Measurements from ENCODE around the gene TMEM229A.

DNA sequence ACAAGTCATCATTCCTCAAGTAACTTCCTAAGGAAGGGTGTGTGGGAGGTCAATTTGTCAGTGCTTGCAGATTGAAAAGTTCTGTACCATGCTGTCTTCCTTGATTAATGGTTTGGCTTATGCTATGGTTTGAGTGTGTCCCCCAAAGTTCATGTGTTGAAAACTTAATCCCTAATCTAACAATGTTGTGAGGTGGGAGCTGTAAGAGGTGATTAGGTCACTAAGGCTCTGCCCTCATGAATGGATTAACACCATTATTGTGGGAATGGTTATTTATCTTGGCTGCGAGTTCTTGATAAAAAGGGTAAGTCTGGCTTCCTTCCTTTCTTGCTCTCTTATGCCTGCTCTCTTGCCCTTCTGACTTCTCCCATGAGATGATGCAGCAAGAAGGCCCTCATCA is 29.3 kb upstream of the TMEM229A start:
- no peak for TF ChIP-seq EP300 (IDR thresholded peaks at IDR 0.05; ENCODE audit: borderline replicate concordance)
- no peak for TF ChIP-seq YY1 (IDR thresholded peaks at IDR 0.05; ENCODE audit: low read depth)
- TF ChIP-seq, protein P1, sequence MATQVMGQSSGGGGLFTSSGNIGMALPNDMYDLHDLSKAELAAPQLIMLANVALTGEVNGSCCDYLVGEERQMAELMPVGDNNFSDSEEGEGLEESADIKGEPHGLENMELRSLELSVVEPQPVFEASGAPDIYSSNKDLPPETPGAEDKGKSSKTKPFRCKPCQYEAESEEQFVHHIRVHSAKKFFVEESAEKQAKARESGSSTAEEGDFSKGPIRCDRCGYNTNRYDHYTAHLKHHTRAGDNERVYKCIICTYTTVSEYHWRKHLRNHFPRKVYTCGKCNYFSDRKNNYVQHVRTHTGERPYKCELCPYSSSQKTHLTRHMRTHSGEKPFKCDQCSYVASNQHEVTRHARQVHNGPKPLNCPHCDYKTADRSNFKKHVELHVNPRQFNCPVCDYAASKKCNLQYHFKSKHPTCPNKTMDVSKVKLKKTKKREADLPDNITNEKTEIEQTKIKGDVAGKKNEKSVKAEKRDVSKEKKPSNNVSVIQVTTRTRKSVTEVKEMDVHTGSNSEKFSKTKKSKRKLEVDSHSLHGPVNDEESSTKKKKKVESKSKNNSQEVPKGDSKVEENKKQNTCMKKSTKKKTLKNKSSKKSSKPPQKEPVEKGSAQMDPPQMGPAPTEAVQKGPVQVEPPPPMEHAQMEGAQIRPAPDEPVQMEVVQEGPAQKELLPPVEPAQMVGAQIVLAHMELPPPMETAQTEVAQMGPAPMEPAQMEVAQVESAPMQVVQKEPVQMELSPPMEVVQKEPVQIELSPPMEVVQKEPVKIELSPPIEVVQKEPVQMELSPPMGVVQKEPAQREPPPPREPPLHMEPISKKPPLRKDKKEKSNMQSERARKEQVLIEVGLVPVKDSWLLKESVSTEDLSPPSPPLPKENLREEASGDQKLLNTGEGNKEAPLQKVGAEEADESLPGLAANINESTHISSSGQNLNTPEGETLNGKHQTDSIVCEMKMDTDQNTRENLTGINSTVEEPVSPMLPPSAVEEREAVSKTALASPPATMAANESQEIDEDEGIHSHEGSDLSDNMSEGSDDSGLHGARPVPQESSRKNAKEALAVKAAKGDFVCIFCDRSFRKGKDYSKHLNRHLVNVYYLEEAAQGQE (IDR thresholded peaks at IDR 0.05; ENCODE audit: low read depth) = no peak
- TF ChIP-seq TEAD4 (IDR thresholded peaks at IDR 0.05) = no peak
- TF ChIP-seq CEBPB (IDR thresholded peaks at IDR 0.05) = no peak
- no peak for TF ChIP-seq FOXM1 (IDR thresholded peaks at IDR 0.05; ENCODE audit: borderline replicate concordance, low read depth)
- no peak for TF ChIP-seq NFIC (IDR thresholded peaks at IDR 0.05)
- no peak for TF ChIP-seq TAF1 (IDR thresholded peaks at IDR 0.05; ENCODE audit: low read depth)
- no peak for TF ChIP-seq RAD21 (IDR thresholded peaks at IDR 0.05; ENCODE audit: low read depth)
- TF ChIP-seq, protein P2, sequence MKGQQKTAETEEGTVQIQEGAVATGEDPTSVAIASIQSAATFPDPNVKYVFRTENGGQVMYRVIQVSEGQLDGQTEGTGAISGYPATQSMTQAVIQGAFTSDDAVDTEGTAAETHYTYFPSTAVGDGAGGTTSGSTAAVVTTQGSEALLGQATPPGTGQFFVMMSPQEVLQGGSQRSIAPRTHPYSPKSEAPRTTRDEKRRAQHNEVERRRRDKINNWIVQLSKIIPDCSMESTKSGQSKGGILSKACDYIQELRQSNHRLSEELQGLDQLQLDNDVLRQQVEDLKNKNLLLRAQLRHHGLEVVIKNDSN (IDR thresholded peaks at IDR 0.05) = no peak
- TF ChIP-seq, protein P3, sequence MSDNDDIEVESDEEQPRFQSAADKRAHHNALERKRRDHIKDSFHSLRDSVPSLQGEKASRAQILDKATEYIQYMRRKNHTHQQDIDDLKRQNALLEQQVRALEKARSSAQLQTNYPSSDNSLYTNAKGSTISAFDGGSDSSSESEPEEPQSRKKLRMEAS (IDR thresholded peaks at IDR 0.05) = no peak
- TF ChIP-seq EGR1 (IDR thresholded peaks at IDR 0.05) = no peak
